HEK293T (cell line): ENCODE results near the gene CFL2.
"Not testable (repeated sequence)": the region's sequence is repeated elsewhere in the genome, so short reads cannot be mapped to it uniquely, and the experiment has no call there.

Source experiments
- CTCF ChIA-PET: fragments of 350-600 bp; formaldehyde crosslinking; extraction: SDS; loops from one replicate; lab custom pipeline; 2021; ENCODE audit warnings: antibody characterized with exemption, inconsistent platforms; lab: Yijun Ruan, JAX
- POLR2A ChIA-PET: fragments of 350-600 bp; formaldehyde crosslinking; extraction: SDS; loops from one replicate; lab custom pipeline; 2020; ENCODE audit warnings: antibody characterized with exemption, inconsistent platforms; lab: Yijun Ruan, JAX
- DNase-seq: peaks from one replicate; pipeline ENCODE4 v3.0.0; 2012; ENCODE audit warnings: mixed read lengths; ENCODE audit errors: extremely low spot score
- ARNT ChIP-seq: fragments of 450-650 bp; IDR thresholded peaks from 2 replicates; pipeline ENCODE4 v1.6.1; 2017; ENCODE audit warnings: mild to moderate bottlenecking
- BHLHE40 ChIP-seq: fragments of 450-650 bp; IDR thresholded peaks from 2 replicates; pipeline ENCODE4 v1.6.1; 2016; ENCODE audit warnings: mild to moderate bottlenecking, moderate library complexity, borderline replicate concordance
- CTBP1 ChIP-seq: fragments of 450-650 bp; IDR thresholded peaks from 2 replicates; pipeline ENCODE4 v1.6.1; 2016; ENCODE audit warnings: borderline replicate concordance
- ELF4 ChIP-seq: fragments of 450-650 bp; IDR thresholded peaks from 2 replicates; pipeline ENCODE4 v1.6.1; 2017; ENCODE audit warnings: antibody characterized with exemption
- FOXA1 ChIP-seq: fragments of 450-650 bp; IDR thresholded peaks from 2 replicates; pipeline ENCODE4 v1.6.1; 2016; ENCODE audit warnings: mild to moderate bottlenecking
- FOXK2 ChIP-seq: fragments of 450-650 bp; IDR thresholded peaks from 2 replicates; pipeline ENCODE4 v1.6.1; 2016; ENCODE audit warnings: mild to moderate bottlenecking
- FOXM1 ChIP-seq: fragments of 450-650 bp; IDR thresholded peaks from 2 replicates; pipeline ENCODE4 v1.6.1; 2017; ENCODE audit warnings: mild to moderate bottlenecking, borderline replicate concordance
- HDGF ChIP-seq: fragments of 450-650 bp; IDR thresholded peaks from 2 replicates; pipeline ENCODE4 v1.6.1; 2017; ENCODE audit warnings: antibody characterized with exemption, borderline replicate concordance
- L3MBTL2 ChIP-seq: fragments of 450-650 bp; conservative IDR thresholded peaks from 2 replicates; pipeline ENCODE4 v1.6.1; 2016; ENCODE audit warnings: mild to moderate bottlenecking
- LEF1 ChIP-seq: fragments of 450-650 bp; IDR thresholded peaks from 2 replicates; pipeline ENCODE4 v1.6.1; 2017; ENCODE audit warnings: mild to moderate bottlenecking, borderline replicate concordance
- NFRKB ChIP-seq: fragments of 450-650 bp; IDR thresholded peaks from 2 replicates; pipeline ENCODE4 v1.6.1; 2016; ENCODE audit warnings: mild to moderate bottlenecking, moderate library complexity
- SP1 ChIP-seq: fragments of 450-650 bp; IDR thresholded peaks from 2 replicates; pipeline ENCODE4 v1.6.1; 2017
- SUZ12 ChIP-seq: fragments of 450-650 bp; IDR thresholded peaks from 2 replicates; pipeline ENCODE4 v1.6.1; 2016; ENCODE audit warnings: mild to moderate bottlenecking
- TARDBP ChIP-seq: fragments of 450-650 bp; IDR thresholded peaks from 2 replicates; pipeline ENCODE4 v1.6.1; 2016
- ZNF384 ChIP-seq: fragments of 450-650 bp; IDR thresholded peaks from 2 replicates; pipeline ENCODE4 v1.6.1; 2016
- TF ChIP-seq, protein P1 (sequence below): fragments of 450-650 bp; IDR thresholded peaks from 2 replicates; pipeline ENCODE4 v1.6.1; 2016

CFL2 gene

DNA sequence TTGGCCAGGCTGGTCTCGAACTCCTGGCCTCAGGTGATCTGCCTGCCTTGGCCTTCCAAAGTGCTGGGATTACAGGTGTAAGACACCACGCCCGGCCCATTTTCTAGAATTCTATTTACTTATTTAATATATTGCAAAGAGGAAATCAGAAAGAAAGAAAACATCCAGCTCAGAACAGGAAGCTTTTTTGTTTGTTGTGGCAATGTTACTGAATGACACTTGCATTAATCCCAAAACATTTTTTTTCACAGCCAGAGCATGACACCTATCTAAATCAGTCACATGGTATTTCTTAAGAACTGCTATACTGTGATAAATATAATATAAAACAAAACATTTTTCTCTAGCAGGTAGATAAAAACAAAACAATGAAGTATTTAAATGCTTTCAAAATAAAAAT, 12.6 kb downstream of the CFL2 start:
- ChIA-PET CTCF (no interaction called here), POLR2A (no interaction called here)
- DNase-seq, result no peak
- TF ChIP-seq, protein P1, sequence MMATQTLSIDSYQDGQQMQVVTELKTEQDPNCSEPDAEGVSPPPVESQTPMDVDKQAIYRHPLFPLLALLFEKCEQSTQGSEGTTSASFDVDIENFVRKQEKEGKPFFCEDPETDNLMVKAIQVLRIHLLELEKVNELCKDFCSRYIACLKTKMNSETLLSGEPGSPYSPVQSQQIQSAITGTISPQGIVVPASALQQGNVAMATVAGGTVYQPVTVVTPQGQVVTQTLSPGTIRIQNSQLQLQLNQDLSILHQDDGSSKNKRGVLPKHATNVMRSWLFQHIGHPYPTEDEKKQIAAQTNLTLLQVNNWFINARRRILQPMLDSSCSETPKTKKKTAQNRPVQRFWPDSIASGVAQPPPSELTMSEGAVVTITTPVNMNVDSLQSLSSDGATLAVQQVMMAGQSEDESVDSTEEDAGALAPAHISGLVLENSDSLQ, result no peak
- no peak for TF ChIP-seq ELF4
- no peak for TF ChIP-seq SP1
- TF ChIP-seq SUZ12, result no peak
- TF ChIP-seq LEF1, result no peak
- no peak for TF ChIP-seq FOXM1
- no peak for TF ChIP-seq L3MBTL2
- no peak for TF ChIP-seq BHLHE40
- no peak for TF ChIP-seq FOXA1
- no peak for TF ChIP-seq ZNF384
- TF ChIP-seq NFRKB, result no peak
- TF ChIP-seq FOXK2, result no peak
- TF ChIP-seq TARDBP, result no peak
- no peak for TF ChIP-seq HDGF
- no peak for TF ChIP-seq CTBP1
- no peak for TF ChIP-seq ARNT

DNA sequence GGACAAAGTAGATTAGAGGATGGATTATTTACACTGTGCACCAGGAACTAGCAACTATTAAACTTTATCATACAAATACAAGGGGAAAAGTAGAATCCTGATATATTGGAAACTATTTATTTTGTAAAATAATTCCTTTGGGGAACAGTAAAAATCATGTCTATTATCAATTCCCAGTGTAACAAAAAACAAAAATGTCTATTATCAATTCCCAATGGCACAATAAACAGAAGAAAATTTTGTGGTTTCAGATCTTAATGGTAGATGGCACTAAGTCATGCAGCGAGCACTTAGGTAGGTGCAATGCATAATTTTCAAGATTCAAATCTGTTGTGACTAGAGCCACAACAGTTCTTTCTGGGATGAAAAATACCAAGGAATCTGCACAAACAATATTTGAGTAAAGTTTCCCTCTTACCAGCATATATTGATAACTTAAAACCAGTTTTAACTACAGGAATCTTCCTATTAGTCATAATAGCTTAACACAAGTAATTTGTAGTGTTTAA, 13.7 kb downstream of the CFL2 start:
- POLR2A ChIA-PET, result interaction anchor here (0.9 to 2.5 kb wide), 3 partner anchors 14 to 19 kb away, joined by 3 to 18 read pairs (median 4); partner anchors contain the start of gene CFL2
- CTCF ChIA-PET, result interaction anchor here (0.6 to 1.6 kb wide), 4 partner anchors 12 to 1899 kb away, joined by 3 to 5 read pairs (median 4); no protein-coding TSS in a partner anchor
- no peak for DNase-seq
- TF ChIP-seq FOXK2 (no peak), HDGF (no peak), CTBP1 (no peak), NFRKB (no peak)

DNA sequence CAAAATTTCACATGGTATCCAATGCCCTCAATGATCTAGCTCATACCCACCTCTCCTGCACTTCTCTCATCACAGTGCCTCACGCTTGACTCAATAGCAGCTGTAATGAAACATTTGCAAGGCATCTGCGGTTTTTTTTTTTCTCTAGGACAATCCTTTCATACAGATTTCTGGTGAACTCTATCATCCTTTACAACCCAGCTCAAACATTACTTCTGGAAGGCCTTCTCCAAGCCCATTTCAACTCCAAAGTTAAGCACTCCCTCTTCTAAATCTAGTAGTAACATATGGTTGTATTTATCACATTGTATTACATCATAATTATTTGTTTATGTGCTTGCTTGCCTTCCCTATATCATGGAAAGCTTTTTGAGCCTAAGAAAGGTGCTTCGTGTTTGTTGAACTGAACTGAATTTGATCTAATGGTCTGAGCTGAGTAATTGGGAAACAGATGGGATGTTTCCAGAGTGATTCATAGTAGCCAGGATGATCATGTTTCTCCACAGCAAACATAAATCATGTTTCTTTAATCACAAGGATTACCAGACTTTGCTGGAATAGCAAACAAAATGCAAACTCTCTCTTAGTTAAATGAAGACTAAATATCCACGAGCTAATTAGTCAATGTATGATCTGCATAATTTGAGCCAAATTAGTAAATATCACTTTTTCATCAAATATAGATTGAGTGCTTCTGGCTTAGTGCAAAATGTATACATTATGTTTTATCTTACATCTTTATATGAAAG, 14.3 kb downstream of the CFL2 start:
- ChIA-PET CTCF (interaction anchor here (1.2 to 1.6 kb wide), 2 partner anchors 11 to 16 kb away, joined by 4 read pairs; no protein-coding TSS in a partner anchor), POLR2A (interaction anchor here (0.7 to 2.5 kb wide), 4 partner anchors 14 to 175 kb away, joined by 3 to 18 read pairs (median 4); partner anchors contain the start of genes BAZ1A and CFL2)
- no peak for DNase-seq
- TF ChIP-seq HDGF (no peak), NFRKB (no peak), CTBP1 (peak; percentile 73), BHLHE40 (no peak), ZNF384 (peak; percentile 84)
- TF ChIP-seq, protein P1, result peak; percentile 90

DNA sequence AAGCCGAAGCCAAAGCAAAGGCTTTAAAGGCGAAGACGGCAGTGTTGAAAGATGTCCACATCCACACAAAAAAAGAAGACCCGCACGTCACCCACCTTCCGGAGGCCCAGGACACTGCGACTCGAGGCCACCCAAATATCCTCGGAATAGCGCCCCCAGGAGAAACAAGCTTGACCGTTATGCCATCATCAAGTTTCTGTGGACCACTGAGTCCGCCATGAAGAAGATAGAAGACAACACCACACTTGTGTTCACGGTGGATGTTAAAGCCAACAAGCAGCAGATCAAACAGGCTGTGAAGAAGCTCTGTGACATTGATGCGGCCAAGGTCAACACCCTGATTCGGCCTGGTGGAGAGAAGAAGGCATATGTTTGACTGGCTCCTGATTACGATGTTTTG, 20.2 kb downstream of the CFL2 start:
- CTCF ChIA-PET, DNase-seq: not testable (repeated sequence)
- POLR2A ChIA-PET, result interaction anchor here (1.4 kb wide), 1 partner anchor 20 kb away, joined by 3 read pairs; the partner anchor contains the start of gene CFL2

DNA sequence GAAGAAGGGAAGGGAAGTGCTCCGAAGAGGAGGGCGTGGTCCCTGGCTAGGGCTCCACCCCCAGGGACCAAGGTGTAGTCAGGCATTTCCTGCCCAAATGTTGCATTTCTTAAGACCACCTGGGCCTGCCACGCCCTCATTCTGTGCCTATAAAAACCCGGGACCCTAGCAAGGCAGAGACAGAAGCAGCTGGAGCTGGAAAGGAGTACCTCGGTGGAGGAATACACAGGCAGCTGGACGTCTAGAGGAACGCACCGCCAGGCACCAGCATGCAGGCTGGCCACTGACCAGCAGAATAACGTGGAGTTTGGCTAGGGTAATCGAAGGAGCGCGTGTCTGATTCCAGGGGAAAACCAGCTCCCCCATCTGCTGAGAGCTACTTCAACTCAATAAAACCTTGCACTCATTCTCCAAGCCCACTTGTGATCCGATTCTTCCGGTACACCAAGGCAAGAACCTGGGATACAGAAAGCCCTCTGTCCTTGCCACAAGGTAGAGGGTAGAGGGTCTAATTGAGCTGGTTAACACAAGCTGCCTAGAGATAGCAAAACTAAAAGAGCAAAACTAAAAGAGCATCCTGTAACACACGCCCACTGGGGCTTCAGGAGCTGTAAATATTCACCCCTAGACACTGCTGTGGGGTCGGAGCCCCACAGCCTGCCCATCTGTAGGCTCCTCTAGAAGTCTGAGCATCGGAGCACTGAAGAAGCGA, 21.0 kb downstream of the CFL2 start:
- ChIA-PET CTCF (interaction anchor here (0.6 to 1.3 kb wide), 2 partner anchors 27 to 29 kb away, joined by 3 to 4 read pairs; no protein-coding TSS in a partner anchor), POLR2A (interaction anchor here (0.6 to 1.7 kb wide), 4 partner anchors 15 to 288 kb away, joined by 3 to 4 read pairs (median 3); no protein-coding TSS in a partner anchor)
- no peak for DNase-seq
- TF ChIP-seq NFRKB (no peak), SP1 (no peak), SUZ12 (no peak), LEF1 (no peak), CTBP1 (no peak), BHLHE40 (no peak), HDGF (no peak), ELF4 (no peak)
- TF ChIP-seq, protein P1, result no peak

DNA sequence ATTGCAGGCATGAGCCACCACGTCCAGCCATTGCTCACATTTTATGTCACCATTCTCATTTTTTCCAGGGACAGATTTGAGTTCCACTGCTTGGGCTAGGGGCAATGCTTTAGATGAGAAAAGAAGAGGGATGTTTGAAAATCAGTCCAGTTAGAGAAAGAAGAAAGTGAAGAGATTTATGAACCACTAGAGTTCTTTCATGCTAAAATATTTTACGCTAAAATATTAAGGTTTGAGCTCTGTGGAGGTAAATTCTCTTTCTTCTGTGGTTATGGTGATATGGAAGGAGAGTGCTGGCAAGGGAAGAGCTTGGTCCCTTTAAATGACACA, 21.5 kb downstream of the CFL2 start:
- ChIA-PET POLR2A (interaction anchor here (0.6 to 1.7 kb wide), 4 partner anchors 15 to 289 kb away, joined by 3 to 4 read pairs (median 3); no protein-coding TSS in a partner anchor), CTCF (interaction anchor here (1.3 kb wide), 1 partner anchor 30 kb away, joined by 4 read pairs; no protein-coding TSS in a partner anchor)
- DNase-seq, result no peak
- no peak for TF ChIP-seq NFRKB
- no peak for TF ChIP-seq FOXM1
